HG02588 (cell line): Measurements from ENCODE around the gene CYP17A1.

Source experiments
- ATAC-seq: cut with Tn5 transposase; IDR thresholded peaks from one replicate; pipeline ENCODE4 v1.9.1; 2021; ENCODE audit warnings: mild to moderate bottlenecking, moderate library complexity; ENCODE audit not compliant: unreplicated experiment

The CYP17A1 gene

DNA sequence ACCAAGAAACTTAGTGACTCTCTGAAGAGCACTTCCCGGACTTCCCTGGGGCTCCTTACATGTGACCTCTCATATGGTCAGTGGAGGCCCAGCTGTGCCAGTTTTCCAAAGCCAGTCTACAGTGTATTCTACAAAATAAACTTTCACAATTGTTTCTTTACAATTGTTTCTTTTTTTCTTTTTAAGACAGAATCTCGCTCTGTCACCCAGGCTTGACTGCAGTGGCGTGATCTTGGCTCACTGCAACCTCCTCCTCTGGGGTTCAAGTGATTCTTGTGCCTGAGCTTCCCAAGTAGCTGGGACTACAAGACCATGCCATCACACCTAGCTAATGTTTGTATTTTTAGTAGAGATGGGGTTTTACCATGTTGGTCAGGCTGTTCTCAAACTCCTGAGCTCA is 25.9 kb downstream of the CYP17A1 start:
- ATAC-seq, result no peak

DNA sequence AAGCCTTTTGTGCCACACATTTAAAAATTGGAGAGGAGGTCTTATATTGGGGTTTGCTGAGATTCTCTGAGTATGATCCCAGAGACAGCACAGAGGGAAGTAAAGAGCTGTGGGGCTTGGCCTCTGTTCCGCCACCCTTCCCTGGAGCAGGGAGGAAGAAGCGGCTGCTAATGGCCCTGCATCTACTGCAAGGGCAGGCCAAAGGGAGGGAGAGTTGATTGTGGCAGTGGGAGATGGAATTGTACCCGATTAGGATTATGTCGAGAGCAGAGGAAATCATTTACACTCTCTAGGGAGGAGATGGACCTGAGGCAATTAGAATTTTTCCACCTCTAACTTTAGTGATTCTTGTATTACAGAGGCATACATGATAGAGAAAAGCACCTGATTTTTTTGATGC is 28.8 kb downstream of the CYP17A1 start:
- ATAC-seq, result no peak

GRCh38 chr10:102804382-102805055 is 32.7 kb downstream of the CYP17A1 start:
- no peak for ATAC-seq

GRCh38 chr10:102802920-102803534 is 34.2 kb downstream of the CYP17A1 start:
- no peak for ATAC-seq

DNA sequence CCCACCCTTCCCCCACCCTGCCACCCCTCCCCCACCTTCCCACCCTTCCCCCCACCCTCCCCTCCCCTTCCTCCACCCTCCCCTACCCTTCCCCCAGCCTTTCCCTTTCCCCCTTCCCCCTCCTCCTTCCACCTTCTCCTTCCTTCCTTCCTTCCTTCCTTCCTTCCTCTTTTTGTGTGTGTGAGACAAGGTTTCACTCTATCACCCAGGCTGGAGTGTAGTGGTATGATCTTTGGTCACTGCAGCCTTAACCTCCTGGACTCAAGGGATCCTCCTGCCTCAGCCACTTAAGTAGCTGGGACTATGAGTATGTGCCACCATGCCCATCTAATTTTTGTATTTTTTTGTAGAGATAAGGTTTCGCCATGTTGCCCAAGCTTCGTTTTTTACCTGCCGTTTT is 35.2 kb downstream of the CYP17A1 start:
- ATAC-seq, result no peak

- no peak for ATAC-seq
These were observed 35.7 kb downstream of the CYP17A1 start for GRCh38 chr10:102801496-102801895.

DNA sequence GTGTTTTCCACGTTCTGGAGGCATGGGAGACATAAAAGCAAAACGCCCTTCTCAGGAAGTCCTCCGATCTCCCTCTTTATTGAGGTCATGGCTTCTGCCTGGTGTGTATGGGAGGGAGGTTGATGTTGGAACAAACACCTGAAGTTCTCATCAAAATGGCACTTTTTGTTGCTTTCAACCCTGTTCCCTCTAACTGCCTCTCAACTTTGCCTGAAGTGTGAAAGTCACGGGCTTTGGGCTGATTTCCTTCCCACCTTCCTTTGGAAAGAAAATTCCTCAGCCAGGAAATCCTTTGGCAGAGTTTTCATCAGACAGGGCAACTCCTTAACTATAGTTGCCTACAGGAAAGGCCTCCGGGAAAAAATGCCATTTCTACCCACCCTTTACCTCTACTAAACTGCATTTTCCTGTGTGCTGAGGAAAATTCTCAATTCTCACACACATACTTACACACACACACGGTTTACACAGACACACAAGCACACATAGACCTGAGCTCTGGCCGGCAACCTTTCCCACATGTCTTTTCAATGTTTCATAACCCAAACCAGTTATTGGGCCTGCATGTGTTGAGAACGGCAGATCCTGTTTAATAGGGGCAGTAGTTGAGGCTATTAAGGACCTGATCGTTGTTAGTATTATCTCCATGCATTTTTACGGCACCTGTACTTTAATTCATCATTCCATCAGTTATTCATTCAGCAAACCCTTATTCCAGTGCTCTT is 36.4 kb downstream of the CYP17A1 start:
- no peak for ATAC-seq

DNA sequence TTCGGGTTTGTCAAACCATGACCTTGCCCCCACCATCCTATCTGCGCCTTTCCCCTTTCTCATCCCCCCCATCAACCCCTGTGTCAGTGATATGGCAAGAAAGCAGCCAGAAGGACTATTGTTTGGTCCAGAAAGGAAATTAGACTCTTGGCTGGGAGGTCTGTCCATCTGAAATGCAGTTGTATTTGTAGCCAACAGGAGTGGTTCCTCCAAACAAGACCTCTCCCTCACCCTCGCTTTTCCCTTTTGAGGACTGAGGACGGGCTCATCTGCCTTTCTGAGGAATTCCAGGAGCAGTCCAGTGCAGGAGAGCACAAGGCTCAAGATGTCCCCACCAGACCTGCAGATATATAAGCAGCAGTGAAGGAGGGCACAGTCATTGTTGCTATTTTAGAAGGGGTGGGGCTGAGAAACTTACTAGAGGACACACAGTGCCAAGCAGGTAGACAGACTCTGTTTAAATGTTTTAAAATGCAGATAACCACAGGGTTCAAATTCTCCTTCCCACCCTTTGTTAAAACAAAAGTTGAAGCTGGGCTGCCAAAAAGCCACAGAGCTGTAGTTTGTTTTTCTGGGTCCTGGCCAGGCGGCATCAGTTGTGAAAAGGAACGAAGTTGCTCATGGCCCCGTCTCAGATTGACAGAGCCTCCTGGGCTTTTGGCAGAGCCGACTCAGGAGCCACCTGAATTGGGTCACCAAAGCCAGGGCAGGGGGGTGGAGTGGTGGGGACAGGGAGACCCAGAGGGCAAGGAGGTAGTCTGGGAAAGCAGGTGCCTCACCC is 37.3 kb downstream of the CYP17A1 start:
- no peak for ATAC-seq

- peak; percentile 94 for ATAC-seq
These were observed 40.6 kb downstream of the CYP17A1 start for GRCh38 chr10:102796407-102797176.

GRCh38 chr10:102795453-102796406 is 41.5 kb downstream of the CYP17A1 start:
- peak; percentile 20 for ATAC-seq

GRCh38 chr10:102791754-102792395 is 45.3 kb downstream of the CYP17A1 start:
- ATAC-seq, result no peak

DNA sequence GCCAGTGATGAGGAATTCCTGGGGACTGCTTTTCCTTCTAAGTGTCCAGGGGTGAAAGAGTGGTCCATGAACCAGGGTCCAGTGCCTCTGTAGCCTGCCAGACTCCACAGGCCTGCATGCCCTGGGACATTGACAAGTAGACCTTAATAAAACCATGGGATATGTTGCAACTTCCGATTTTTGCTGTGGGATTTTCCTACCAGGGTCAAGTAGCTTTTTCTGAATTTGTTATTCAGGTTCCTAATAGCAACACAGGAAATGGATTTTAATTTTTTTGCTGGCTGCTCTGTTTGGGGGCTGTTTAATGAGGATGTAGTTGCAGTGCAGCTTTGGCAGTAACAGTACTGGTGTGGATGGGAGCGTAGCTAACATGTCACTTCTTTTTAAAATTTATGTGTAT is 51.4 kb downstream of the CYP17A1 start:
- ATAC-seq, result no peak

DNA sequence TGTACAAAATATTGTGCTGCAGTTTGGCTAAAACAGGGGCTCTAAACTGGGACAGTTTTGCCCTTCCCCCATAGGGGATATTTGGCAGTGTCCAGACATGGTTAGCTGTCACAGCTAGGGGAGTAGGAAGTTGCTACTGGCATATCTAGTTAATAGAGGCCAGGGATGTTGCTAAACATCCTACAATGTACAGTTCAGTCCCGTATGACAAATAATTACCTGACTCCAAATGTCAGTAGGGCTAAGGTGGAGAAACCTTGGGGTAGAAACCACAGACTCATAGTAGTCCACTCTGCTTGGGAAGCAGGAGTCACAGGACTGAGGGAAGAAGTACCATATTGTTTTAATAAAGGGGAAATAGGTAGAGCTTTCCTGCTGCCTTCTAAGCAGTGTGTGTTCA is 53.6 kb downstream of the CYP17A1 start:
- ATAC-seq, result no peak

GRCh38 chr10:102782673-102783551 is 54.3 kb downstream of the CYP17A1 start:
- no peak for ATAC-seq

- ATAC-seq, result no peak
These were observed 55.2 kb downstream of the CYP17A1 start for GRCh38 chr10:102781921-102782557.

- ATAC-seq, result no peak
These were observed 55.9 kb downstream of the CYP17A1 start for GRCh38 chr10:102781090-102781920.
